PC-9 (cell line): ENCODE results near the gene MYO16. TPM values are rescaled to one million over a fixed set of nuclear protein-coding genes. Genes with fewer than 3 reads are reported as not detected.

Source experiments
- BruUV-seq: library from RNA; stranded (reverse); fragments of 400-500 nt; replicated peaks from 2 replicates; lab custom pipeline; 2021; lab: Mats Ljungman, UMichigan
- CTCF ChIA-PET: fragments of 300-600 bp; sonication (Branson Sonifier 250); formaldehyde crosslinking; loops from one replicate; lab custom pipeline; 2022; ENCODE audit warnings: antibody characterized with exemption; lab: Charles Lee
- POLR2A ChIA-PET: fragments of 300-600 bp; sonication (Branson Sonifier 250); formaldehyde crosslinking; loops from one replicate; lab custom pipeline; 2022; ENCODE audit warnings: antibody characterized with exemption; ENCODE audit not compliant: unreplicated experiment; lab: Charles Lee
- DNase-seq, 2 experiments: peaks; one replicate each; pipeline versions ENCODE4 v3.0.0 to v3.0.0-alpha.2; 2015 to 2022; ENCODE audit warnings: mixed read lengths in 1 of 2
- H2AFZ ChIP-seq: fragments of 200-600 bp; sonication (generic); 2 replicates; pipeline ENCODE4 v1.8.1; 2017; ENCODE audit warnings: antibody characterized with exemption
- H3F3A ChIP-seq: fragments of 200-600 bp; sonication (generic); 2 replicates; pipeline ENCODE4 v1.8.1; 2017; ENCODE audit warnings: antibody characterized with exemption, mild to moderate bottlenecking, low read depth; ENCODE audit not compliant: insufficient read depth
- H3K27ac ChIP-seq: fragments of 200-600 bp; sonication (generic); 2 replicates; pipeline ENCODE4 v1.6.1; 2016; ENCODE audit warnings: mixed run types
- H3K27me3 ChIP-seq: fragments of 200-600 bp; sonication (generic); 2 replicates; pipeline ENCODE4 v1.6.1; 2016; ENCODE audit warnings: low read depth, mixed run types; ENCODE audit not compliant: insufficient read depth
- H3K36me3 ChIP-seq: fragments of 200-600 bp; sonication (generic); 2 replicates; pipeline ENCODE4 v1.6.1; 2016; ENCODE audit warnings: low read depth, mixed run types
- H3K4me1 ChIP-seq: fragments of 200-600 bp; sonication (generic); replicated peaks from 2 replicates; pipeline ENCODE4 v1.6.1; 2016; ENCODE audit warnings: mixed run types; ENCODE audit not compliant: insufficient read depth
- H3K4me2 ChIP-seq: fragments of 200-600 bp; sonication (generic); 2 replicates; pipeline ENCODE4 v1.6.1; 2017; ENCODE audit warnings: mixed run types
- H3K4me3 ChIP-seq: fragments of 200-600 bp; sonication (generic); 2 replicates; pipeline ENCODE4 v1.6.1; 2016; ENCODE audit warnings: mixed run types
- H3K79me2 ChIP-seq: fragments of 200-600 bp; sonication (generic); 2 replicates; pipeline ENCODE4 v1.6.1; 2017; ENCODE audit warnings: low read depth, mixed run types
- H3K9me2 ChIP-seq: fragments of 200-600 bp; sonication (generic); 2 replicates; pipeline ENCODE4 v1.8.1; 2017; ENCODE audit warnings: mild to moderate bottlenecking; ENCODE audit not compliant: insufficient read depth
- H3K9me3 ChIP-seq: fragments of 200-600 bp; sonication (generic); 2 replicates; pipeline ENCODE4 v1.8.1; 2016; ENCODE audit warnings: low read depth; ENCODE audit not compliant: insufficient read depth
- H4K20me1 ChIP-seq: fragments of 200-600 bp; sonication (generic); 2 replicates; pipeline ENCODE4 v1.8.1; 2017; ENCODE audit not compliant: insufficient read depth
- CTCF ChIP-seq: fragments of 200-600 bp; sonication (generic); conservative IDR thresholded peaks from 2 replicates; pipeline ENCODE4 v1.6.1; 2017; ENCODE audit warnings: mixed run types, antibody characterized with exemption, mild to moderate bottlenecking, moderate library complexity
- EZH2 ChIP-seq: fragments of 200-600 bp; sonication (generic); IDR thresholded peaks from 2 replicates; pipeline ENCODE4 v1.8.0; 2017; ENCODE audit warnings: antibody characterized with exemption, low read depth
- intact Hi-C: fragments of 100-400 bp; cut with micrococcal nuclease; formaldehyde crosslinking; loops from one replicate; pipeline ENCODE4 v1.10.0; 2022; ENCODE audit not compliant: unreplicated experiment
- total RNA-seq: library from RNA; stranded (reverse); gene quantifications from 2 replicates; pipeline ENCODE4 v1.2.3, GENCODE V29; 2021

The MYO16 gene
- total RNA-seq, 1 experiment from 2014 or later, result 0.59 TPM

GRCh38 chr13:108638901-108639300, 9.5 kb downstream of the MYO16 start:
- intact Hi-C loops, result no loop called here
- BruUV-seq, result no TSS peak
- H3K36me3 ChIP-seq, result no peaks in the 10 kb centered on the region
- H3K4me1 ChIP-seq, result no peaks in the 10 kb centered on the region
- no peaks in the 10 kb centered on the region for H4K20me1 ChIP-seq
- H3F3A ChIP-seq, result no peaks in the 10 kb centered on the region
- H2AFZ ChIP-seq, result no peak overlapping the region
- TF ChIP-seq CTCF, result no peak
- TF ChIP-seq EZH2, result no peak
- POLR2A ChIA-PET, result no interaction called here
- H3K4me3 ChIP-seq, result no peak overlapping the region
- CTCF ChIA-PET, result no interaction called here
- no peaks in the 10 kb centered on the region for H3K9me2 ChIP-seq
- no peak for DNase-seq
- peaks cover 11% of the 10 kb centered on the region; the same call in 1 of the 2 replicates for H3K27me3 ChIP-seq
- H3K79me2 ChIP-seq, result no peaks in the 10 kb centered on the region
- no peak overlapping the region for H3K27ac ChIP-seq
- no peak overlapping the region for H3K4me2 ChIP-seq
- H3K9me3 ChIP-seq, result no peaks in the 10 kb centered on the region

- Histone ChIP-seq H4K20me1 (no peaks in the 10 kb centered on the region), H3F3A (no peaks in the 10 kb centered on the region), H3K4me3 (no peak overlapping the region), H3K9me2 (no peaks in the 10 kb centered on the region), H3K27ac (no peak overlapping the region), H2AFZ (no peak overlapping the region), H3K27me3 (peaks cover 8% of the 10 kb centered on the region; the same call in 1 of the 2 replicates), H3K36me3 (no peaks in the 10 kb centered on the region), H3K9me3 (0 out of 2 replicates have a peak, but pooled peaks cover 8% of the 10 kb centered on the region), H3K79me2 (no peaks in the 10 kb centered on the region), H3K4me2 (no peak overlapping the region), H3K4me1 (no peaks in the 10 kb centered on the region)
- intact Hi-C loops, result no loop called here
- no TSS peak for BruUV-seq
- ChIA-PET POLR2A (no interaction called here), CTCF (no interaction called here)
- TF ChIP-seq EZH2 (no peak), CTCF (no peak)
- DNase-seq, result no peak
Measured at GRCh38 chr13:108643646-108644353, 14.4 kb downstream of the MYO16 start.

GRCh38 chr13:108645376-108645775, 16.0 kb downstream of the MYO16 start:
- no TSS peak for BruUV-seq
- Histone ChIP-seq H3K36me3 (no peaks in the 10 kb centered on the region), H2AFZ (no peak overlapping the region), H3K4me2 (no peak overlapping the region), H3K27ac (no peak overlapping the region), H3K4me1 (no peaks in the 10 kb centered on the region), H3K9me3 (0 out of 2 replicates have a peak, but pooled peaks cover 8% of the 10 kb centered on the region), H3K9me2 (no peaks in the 10 kb centered on the region), H3K79me2 (no peaks in the 10 kb centered on the region), H3K4me3 (no peak overlapping the region), H3K27me3 (peaks cover 5% of the 10 kb centered on the region; the same call in 1 of the 2 replicates), H4K20me1 (no peaks in the 10 kb centered on the region), H3F3A (no peaks in the 10 kb centered on the region)
- POLR2A ChIA-PET, result no interaction called here
- intact Hi-C loops, result no loop called here
- DNase-seq, result no peak
- CTCF ChIA-PET, result no interaction called here
- no peak for TF ChIP-seq EZH2
- TF ChIP-seq CTCF, result no peak
